Uterus (tissue), 2 donors: Measurements from ENCODE around the gene FOXD3.

Experiments
- POLR2A ChIP-seq, 2 donors: fragments of 450-650 bp; IDR thresholded peaks; one replicate each; pipeline ENCODE4 v1.6.1; 2016; ENCODE audit warnings: antibody characterized with exemption in 2 of 2, mild to moderate bottlenecking in 1 of 2, moderate library complexity in 1 of 2
- TF ChIP-seq, protein P1 (sequence below), 4 experiments: fragments of 200-600 bp in 2 of 4; fragments of 450-650 bp in 2 of 4; sonication (generic) in 2 of 4; IDR thresholded peaks; one replicate each; pipeline ENCODE4 v1.5.1; 2016 to 2019; ENCODE audit warnings: antibody characterized with exemption in 4 of 4, mild to moderate bottlenecking in 2 of 4, moderate library complexity in 1 of 4

DNA sequence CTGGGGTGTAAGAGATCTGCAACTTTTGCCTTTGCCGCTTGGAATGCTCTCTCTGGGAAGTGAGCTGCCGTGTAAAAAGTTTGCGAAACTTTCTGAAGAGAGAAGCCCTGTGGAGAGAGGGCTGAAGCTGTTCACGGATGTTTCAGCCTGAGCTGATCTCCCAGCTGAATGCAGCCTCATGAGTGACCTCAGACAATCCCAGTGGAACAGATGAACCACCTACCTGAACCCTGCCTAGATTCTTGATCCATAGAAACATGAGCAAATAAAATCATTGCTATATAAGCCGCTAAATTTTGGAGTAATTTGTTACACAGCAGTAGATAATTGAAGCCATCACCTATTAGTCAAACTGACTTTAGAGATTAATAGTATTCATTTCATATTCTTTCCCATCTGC lies 40.6 kb downstream of the FOXD3 start:
- TF ChIP-seq, protein P1, sequence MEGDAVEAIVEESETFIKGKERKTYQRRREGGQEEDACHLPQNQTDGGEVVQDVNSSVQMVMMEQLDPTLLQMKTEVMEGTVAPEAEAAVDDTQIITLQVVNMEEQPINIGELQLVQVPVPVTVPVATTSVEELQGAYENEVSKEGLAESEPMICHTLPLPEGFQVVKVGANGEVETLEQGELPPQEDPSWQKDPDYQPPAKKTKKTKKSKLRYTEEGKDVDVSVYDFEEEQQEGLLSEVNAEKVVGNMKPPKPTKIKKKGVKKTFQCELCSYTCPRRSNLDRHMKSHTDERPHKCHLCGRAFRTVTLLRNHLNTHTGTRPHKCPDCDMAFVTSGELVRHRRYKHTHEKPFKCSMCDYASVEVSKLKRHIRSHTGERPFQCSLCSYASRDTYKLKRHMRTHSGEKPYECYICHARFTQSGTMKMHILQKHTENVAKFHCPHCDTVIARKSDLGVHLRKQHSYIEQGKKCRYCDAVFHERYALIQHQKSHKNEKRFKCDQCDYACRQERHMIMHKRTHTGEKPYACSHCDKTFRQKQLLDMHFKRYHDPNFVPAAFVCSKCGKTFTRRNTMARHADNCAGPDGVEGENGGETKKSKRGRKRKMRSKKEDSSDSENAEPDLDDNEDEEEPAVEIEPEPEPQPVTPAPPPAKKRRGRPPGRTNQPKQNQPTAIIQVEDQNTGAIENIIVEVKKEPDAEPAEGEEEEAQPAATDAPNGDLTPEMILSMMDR (IDR thresholded peaks at IDR 0.05) = no peak
- TF ChIP-seq POLR2A (IDR thresholded peaks at IDR 0.05) = no peak
